SK-N-SH (cell line): ENCODE measurements around the gene IGF2R.
"Not testable (repeated sequence)": the region's sequence is repeated elsewhere in the genome, so short reads cannot be mapped to it uniquely, and the experiment has no call there.

Experiments
- CTCF ChIP-seq: fragments of 200-600 bp; sonication (generic); IDR thresholded peaks from 2 replicates; pipeline ENCODE4 v1.6.1; 2017; ENCODE audit warnings: antibody characterized with exemption, mild to moderate bottlenecking, moderate library complexity
- EP300 ChIP-seq, 2 experiments: IDR thresholded peaks; 2 replicates each; pipeline versions ENCODE4 v1.4.0 to v1.6.1; 2012; ENCODE audit warnings: borderline replicate concordance in 1 of 2, low read depth in 1 of 2, low read length in 1 of 2
- FOXM1 ChIP-seq: IDR thresholded peaks from 2 replicates; pipeline ENCODE4 v1.4.0; 2012; ENCODE audit warnings: low read depth, mild to moderate bottlenecking
- RAD21 ChIP-seq: IDR thresholded peaks from 2 replicates; pipeline ENCODE4 v1.6.1; 2012; ENCODE audit warnings: mild to moderate bottlenecking, low read length
- TAF1 ChIP-seq: IDR thresholded peaks from 2 replicates; pipeline ENCODE4 v1.6.1; 2012; ENCODE audit warnings: low read depth, mild to moderate bottlenecking, low read length, moderate library complexity, borderline replicate concordance
- TF ChIP-seq, protein P1 (sequence below): IDR thresholded peaks from 2 replicates; pipeline ENCODE4 v1.4.0; 2012; ENCODE audit warnings: low read depth

- TF ChIP-seq RAD21; EP300 (IDR thresholded peaks at IDR 0.05; ENCODE audit: borderline replicate concordance in 1 of 2, low read depth in 1 of 2, low read length in 1 of 2); CTCF; FOXM1; TAF1: not testable (repeated sequence)
- TF ChIP-seq, protein P1, sequence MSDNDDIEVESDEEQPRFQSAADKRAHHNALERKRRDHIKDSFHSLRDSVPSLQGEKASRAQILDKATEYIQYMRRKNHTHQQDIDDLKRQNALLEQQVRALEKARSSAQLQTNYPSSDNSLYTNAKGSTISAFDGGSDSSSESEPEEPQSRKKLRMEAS, result not testable (repeated sequence)
Measured at GRCh38 chr6:159967621-159968020, 1.3 kb upstream of the IGF2R start.
